ENCODE data around the gene PTGIR. TPM values are rescaled to one million over a fixed set of nuclear protein-coding genes. Genes with fewer than 3 reads are reported as not detected.
"Not testable (repeated sequence)": the region's sequence is repeated elsewhere in the genome, so short reads cannot be mapped to it uniquely, and the experiment has no call there.

Gene PTGIR
- total RNA-seq, 2 experiments from 2014 or later = 16.3 to 17.2 TPM

GRCh38 chr19:46634656-46635218 is 9.8 kb upstream of the PTGIR start:
- no peaks in the 10 kb centered on the region for H3K9me3 Mint-ChIP-seq
- H3K27me3 Mint-ChIP-seq (ENCODE audit: low read depth) = no peaks in the 10 kb centered on the region
- CTCF ChIA-PET = interaction anchor here (1.2 to 4.7 kb wide), 3 partner anchors 14 to 34 kb away, joined by 3 to 13 read pairs (median 5); no protein-coding TSS in a partner anchor
- H3K4me1 Mint-ChIP-seq (ENCODE audit: low read depth) = peaks cover 23% of the 10 kb centered on the region
- H3K27ac Mint-ChIP-seq = no peak overlapping the region
- no peak for DNase-seq
- H3K4me3 Mint-ChIP-seq = peak overlapping the region; percentile 65
- H3K36me3 Mint-ChIP-seq (ENCODE audit: low read depth) = no peaks in the 10 kb centered on the region
- intact Hi-C loops (cut with micrococcal nuclease) = loop anchor here (1.0 kb wide), 3 partner anchors 17 to 33 kb away; partner anchors contain the start of genes CALM3 and DACT3

GRCh38 chr19:46634045-46634655 is 9.3 kb upstream of the PTGIR start:
- Mint-ChIP-seq H3K4me3 (peak overlapping the region; percentile 74), H3K36me3 (ENCODE audit: low read depth) (no peaks in the 10 kb centered on the region), H3K9me3 (no peaks in the 10 kb centered on the region), H3K27me3 (ENCODE audit: low read depth) (no peaks in the 10 kb centered on the region), H3K27ac (peak overlapping the region; percentile 54), H3K4me1 (ENCODE audit: low read depth) (peaks cover 21% of the 10 kb centered on the region)
- CTCF ChIA-PET = interaction anchor here (0.5 to 4.7 kb wide), 6 partner anchors 13 to 90 kb away, joined by 3 to 13 read pairs (median 4); partner anchors contain the start of gene DACT3
- intact Hi-C loops (cut with micrococcal nuclease) = loop anchor here (1.0 kb wide), 3 partner anchors 17 to 33 kb away; partner anchors contain the start of genes CALM3 and DACT3
- peak; percentile 99 for DNase-seq

- CTCF ChIA-PET = interaction anchor here (1.2 to 4.7 kb wide), 6 partner anchors 12 to 33 kb away, joined by 3 to 13 read pairs (median 6); partner anchors contain the start of gene DACT3
- Mint-ChIP-seq H3K36me3 (ENCODE audit: low read depth) (no peaks in the 10 kb centered on the region), H3K9me3 (no peaks in the 10 kb centered on the region), H3K27me3 (ENCODE audit: low read depth) (no peaks in the 10 kb centered on the region), H3K4me3 (peak overlapping the region; percentile 74), H3K27ac (no peak overlapping the region), H3K4me1 (ENCODE audit: low read depth) (peaks cover 24% of the 10 kb centered on the region)
- intact Hi-C loops (cut with micrococcal nuclease) = no loop called here
- DNase-seq = no peak
Measured at GRCh38 chr19:46633130-46633529, 8.2 kb upstream of the PTGIR start.

- Mint-ChIP-seq H3K36me3 (ENCODE audit: low read depth) (no peaks in the 10 kb centered on the region), H3K4me1 (ENCODE audit: low read depth) (peaks cover 30% of the 10 kb centered on the region), H3K9me3 (no peaks in the 10 kb centered on the region), H3K27me3 (ENCODE audit: low read depth) (no peaks in the 10 kb centered on the region), H3K4me3 (no peak overlapping the region), H3K27ac (no peak overlapping the region)
- CTCF ChIA-PET = interaction anchor here (0.5 to 4.7 kb wide), 3 partner anchors 15 to 133 kb away, joined by 3 to 13 read pairs (median 8); no protein-coding TSS in a partner anchor
- intact Hi-C loops (cut with micrococcal nuclease) = no loop called here
- no peak for DNase-seq
Measured at GRCh38 chr19:46631481-46631880, 6.6 kb upstream of the PTGIR start.

- no peaks in the 10 kb centered on the region for H3K9me3 Mint-ChIP-seq
- no peak overlapping the region for H3K4me3 Mint-ChIP-seq
- H3K4me1 Mint-ChIP-seq (ENCODE audit: low read depth) = peaks cover 30% of the 10 kb centered on the region
- no peak for DNase-seq
- no peaks in the 10 kb centered on the region for H3K36me3 Mint-ChIP-seq (ENCODE audit: low read depth)
- CTCF ChIA-PET = interaction anchor here (0.5 to 4.7 kb wide), 4 partner anchors 11 to 132 kb away, joined by 3 to 13 read pairs (median 6); no protein-coding TSS in a partner anchor
- H3K27me3 Mint-ChIP-seq (ENCODE audit: low read depth) = no peaks in the 10 kb centered on the region
- intact Hi-C loops (cut with micrococcal nuclease) = no loop called here
- no peak overlapping the region for H3K27ac Mint-ChIP-seq
Measured at GRCh38 chr19:46630586-46631205, 5.8 kb upstream of the PTGIR start.

GRCh38 chr19:46629546-46630025 is 4.7 kb upstream of the PTGIR start:
- Mint-ChIP-seq H3K4me3 (no peak overlapping the region), H3K27me3 (ENCODE audit: low read depth) (no peaks in the 10 kb centered on the region), H3K9me3 (no peaks in the 10 kb centered on the region), H3K36me3 (ENCODE audit: low read depth) (peaks cover 2% of the 10 kb centered on the region), H3K4me1 (ENCODE audit: low read depth) (peaks cover 34% of the 10 kb centered on the region), H3K27ac (no peak overlapping the region)
- intact Hi-C loops (cut with micrococcal nuclease) = no loop called here
- CTCF ChIA-PET = interaction anchor here (0.6 to 1.5 kb wide), 2 partner anchors 13 to 826 kb away, joined by 3 to 4 read pairs; no protein-coding TSS in a partner anchor
- no peak for DNase-seq

GRCh38 chr19:46628970-46629369 is 4.1 kb upstream of the PTGIR start:
- H3K4me3 Mint-ChIP-seq; intact Hi-C loops (cut with micrococcal nuclease); H3K27me3 Mint-ChIP-seq (ENCODE audit: low read depth); H3K36me3 Mint-ChIP-seq (ENCODE audit: low read depth); DNase-seq; H3K27ac Mint-ChIP-seq; H3K9me3 Mint-ChIP-seq: not testable (repeated sequence)
- CTCF ChIA-PET = interaction anchor here (0.6 to 1.5 kb wide), 2 partner anchors 12 to 825 kb away, joined by 3 to 4 read pairs; no protein-coding TSS in a partner anchor
- peaks cover 36% of the 10 kb centered on the region for H3K4me1 Mint-ChIP-seq (ENCODE audit: low read depth)

- no peaks in the 10 kb centered on the region for H3K9me3 Mint-ChIP-seq
- H3K4me3 Mint-ChIP-seq = no peak overlapping the region
- peaks cover 9% of the 10 kb centered on the region for H3K36me3 Mint-ChIP-seq (ENCODE audit: low read depth)
- no peaks in the 10 kb centered on the region for H3K27me3 Mint-ChIP-seq (ENCODE audit: low read depth)
- CTCF ChIA-PET = interaction anchor here (0.7 to 2.5 kb wide), 2 partner anchors 35 to 726 kb away, joined by 3 to 10 read pairs; partner anchors contain the start of gene DACT3
- DNase-seq = no peak
- peak overlapping the region; percentile 61 for H3K27ac Mint-ChIP-seq
- peaks cover 40% of the 10 kb centered on the region for H3K4me1 Mint-ChIP-seq (ENCODE audit: low read depth)
- intact Hi-C loops (cut with micrococcal nuclease) = no loop called here
Measured at GRCh38 chr19:46626446-46626845, 1.6 kb upstream of the PTGIR start.

- H3K9me3 Mint-ChIP-seq = no peaks in the 10 kb centered on the region
- peaks cover 9% of the 10 kb centered on the region for H3K36me3 Mint-ChIP-seq (ENCODE audit: low read depth)
- H3K27me3 Mint-ChIP-seq (ENCODE audit: low read depth) = no peaks in the 10 kb centered on the region
- H3K4me3 Mint-ChIP-seq = no peak overlapping the region
- no peak for DNase-seq
- H3K27ac Mint-ChIP-seq = peak overlapping the region; percentile 18
- intact Hi-C loops (cut with micrococcal nuclease) = no loop called here
- CTCF ChIA-PET = interaction anchor here (1.1 to 2.5 kb wide), 2 partner anchors 9 to 36 kb away, joined by 4 to 10 read pairs; partner anchors contain the start of gene DACT3
- peaks cover 47% of the 10 kb centered on the region for H3K4me1 Mint-ChIP-seq (ENCODE audit: low read depth)
Measured at GRCh38 chr19:46625731-46626130, 842 bp upstream of the PTGIR start.

GRCh38 chr19:46623915-46624502 is 880 bp downstream of the PTGIR start:
- DNase-seq = no peak
- peaks cover 64% of the 10 kb centered on the region for H3K4me1 Mint-ChIP-seq (ENCODE audit: low read depth)
- intact Hi-C loops (cut with micrococcal nuclease) = no loop called here
- H3K9me3 Mint-ChIP-seq = no peaks in the 10 kb centered on the region
- H3K27me3 Mint-ChIP-seq (ENCODE audit: low read depth) = no peaks in the 10 kb centered on the region
- H3K27ac Mint-ChIP-seq = peak overlapping the region; percentile 87
- H3K36me3 Mint-ChIP-seq (ENCODE audit: low read depth) = peaks cover 10% of the 10 kb centered on the region
- CTCF ChIA-PET = interaction anchor here (1.0 to 1.9 kb wide), 3 partner anchors 10 to 217 kb away, joined by 4 to 10 read pairs (median 7); no protein-coding TSS in a partner anchor
- peak overlapping the region; percentile 90 for H3K4me3 Mint-ChIP-seq

- no peaks in the 10 kb centered on the region for H3K9me3 Mint-ChIP-seq
- no peak for DNase-seq
- peaks cover 71% of the 10 kb centered on the region for H3K4me1 Mint-ChIP-seq (ENCODE audit: low read depth)
- intact Hi-C loops (cut with micrococcal nuclease) = no loop called here
- CTCF ChIA-PET = interaction anchor here (0.6 to 2.4 kb wide), 4 partner anchors 9 to 39 kb away, joined by 3 to 10 read pairs (median 6); partner anchors contain the start of gene DACT3
- H3K27me3 Mint-ChIP-seq (ENCODE audit: low read depth) = no peaks in the 10 kb centered on the region
- H3K27ac Mint-ChIP-seq = peak overlapping the region; percentile 65
- H3K4me3 Mint-ChIP-seq = peak overlapping the region; percentile 61
- H3K36me3 Mint-ChIP-seq (ENCODE audit: low read depth) = peaks cover 10% of the 10 kb centered on the region
Measured at GRCh38 chr19:46622118-46622446, 2.8 kb downstream of the PTGIR start.
